Measurements from ENCODE around the gene RNU7-1. TPM values are rescaled to one million over a fixed set of nuclear protein-coding genes. Genes with fewer than 3 reads are reported as not detected.

Gene RNU7-1
- total and polyA plus RNA-seq, 10 of the 15 experiments (the other 5 are each of a cell fraction or from before 2014, with no cell fraction given) = not detected

- H3K4me1 ChIP-seq (ENCODE audit: control insufficient read depth, insufficient read depth, low read length) = peaks cover 7% of the 10 kb centered on the region
- no peaks in the 10 kb centered on the region for H3K79me2 ChIP-seq (ENCODE audit: control insufficient read depth, insufficient read depth, low read length)
- intact Hi-C loops (cut with micrococcal nuclease; ENCODE audit: unreplicated experiment) = no loop called here
- H3K4me2 ChIP-seq (ENCODE audit: control insufficient read depth, insufficient read depth) = no peak overlapping the region
- no peaks in the 10 kb centered on the region for H3K27me3 ChIP-seq (replicated peaks in 1 of 2; ENCODE audit: control insufficient read depth in 2 of 2, insufficient read depth in 2 of 2, low read length in 1 of 2)
- CTCF ChIA-PET = no interaction called here
- DNase-seq (ENCODE audit: low read depth, low spot score) = no peak
- no peak overlapping the region for H3K27ac ChIP-seq (ENCODE audit: control insufficient read depth, insufficient read depth)
- H3K36me3 ChIP-seq (ENCODE audit: control insufficient read depth in 2 of 2, insufficient read depth in 2 of 2, low read length in 1 of 2) = peaks cover 23 to 41% of the 10 kb centered on the region in 2 experiments
- 96% methylated on average over 4 of the region's 4 CpGs for WGBS (ENCODE audit: insufficient coverage, insufficient replicate concordance, low lambda C conversion rate, missing lambda C conversion rate)
- in situ Hi-C loops (cut with MboI) = no loop called here
- ATAC-seq = no peak
- no peak overlapping the region for H3K9ac ChIP-seq (ENCODE audit: control insufficient read depth, insufficient read depth, low read length)
- H3K9me3 ChIP-seq (replicated peaks; ENCODE audit: control insufficient read depth, insufficient read depth, low read length) = no peaks in the 10 kb centered on the region
- POLR2A ChIA-PET = no interaction called here
- no peak overlapping the region for H2AFZ ChIP-seq (ENCODE audit: control insufficient read depth, low read depth, low read length)
- no peaks in the 10 kb centered on the region for H4K20me1 ChIP-seq (ENCODE audit: control insufficient read depth, insufficient read depth)
- no TSS peak for BruUV-seq (replicated peaks)
- no peak for FAIRE-seq
- no peak for TF ChIP-seq ETV6 (conservative IDR thresholded peaks at IDR 0.05 in 1 of 2, IDR thresholded peaks at IDR 0.05 in 1 of 2; ENCODE audit: borderline replicate concordance in 1 of 2, low read depth in 1 of 2)
- no peak for TF ChIP-seq ZNF622 (IDR thresholded peaks at IDR 0.05)
- no peak for TF ChIP-seq ASH2L (IDR thresholded peaks at IDR 0.05; ENCODE audit: borderline replicate concordance, low read depth)
- TF ChIP-seq SMC3 (IDR thresholded peaks at IDR 0.05; ENCODE audit: borderline replicate concordance, low read length) = no peak
- no peak for TF ChIP-seq CTCF (IDR thresholded peaks at IDR 0.05 in 2 of 3, conservative IDR thresholded peaks at IDR 0.05 in 1 of 3; ENCODE audit: control insufficient read depth in 2 of 3, extremely low read depth in 1 of 3, insufficient read depth in 1 of 3, low read depth in 3 of 3, low read length in 3 of 3)
- TF ChIP-seq IKZF2 (IDR thresholded peaks at IDR 0.05) = no peak
- no peak for TF ChIP-seq ZBED1 (IDR thresholded peaks at IDR 0.05; ENCODE audit: borderline replicate concordance)
- no peak for TF ChIP-seq HDGF (IDR thresholded peaks at IDR 0.05)
- H3K4me3 ChIP-seq = no peak overlapping the region
- RAD21 ChIA-PET (ENCODE audit: unreplicated experiment) = no interaction called here
- SMC1A ChIA-PET (ENCODE audit: uncharacterized antibody, unreplicated experiment) = no interaction called here
Measured at GRCh38 chr12:6980075-6980474, 36.5 kb downstream of the RNU7-1 start.

Data from GM12878 (cell line).